ENCODE data around the gene GLIS1. TPM values are rescaled to one million over a fixed set of nuclear protein-coding genes. Genes with fewer than 3 reads are reported as not detected.

The GLIS1 gene
- total and polyA plus RNA-seq, 2 experiments from 2014 or later: 0.77 to 0.95 TPM

DNA sequence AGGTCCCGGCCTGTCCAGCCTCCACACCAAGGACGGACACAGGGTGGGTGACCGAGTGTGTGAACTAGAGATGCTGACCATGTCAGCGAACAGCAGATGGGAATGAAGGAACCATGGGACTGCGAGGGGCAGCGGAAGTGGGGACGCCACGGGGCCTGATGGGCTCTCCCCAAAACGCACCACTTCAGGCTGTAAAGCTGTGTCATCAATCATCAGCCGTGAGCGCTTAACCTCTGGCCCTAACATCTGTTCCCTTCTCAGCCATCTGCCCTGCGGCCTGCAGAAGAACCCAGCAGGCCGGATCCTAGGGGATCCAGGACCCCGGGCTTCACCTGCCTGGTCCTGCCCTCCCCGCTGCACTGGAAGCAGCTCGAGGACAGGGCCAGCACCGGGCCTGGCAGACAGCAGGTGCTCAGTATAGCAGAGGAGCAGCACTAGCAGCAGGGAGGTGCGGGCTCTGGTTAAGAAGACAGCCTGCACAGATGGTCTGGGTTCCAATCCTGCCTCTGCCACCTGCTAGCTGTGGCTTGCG lies 221.1 kb downstream of the GLIS1 start:
- H3K27ac ChIP-seq: no peak overlapping the region
- peaks cover 19% of the 10 kb centered on the region for H3K4me1 ChIP-seq (ENCODE audit: low read depth)

DNA sequence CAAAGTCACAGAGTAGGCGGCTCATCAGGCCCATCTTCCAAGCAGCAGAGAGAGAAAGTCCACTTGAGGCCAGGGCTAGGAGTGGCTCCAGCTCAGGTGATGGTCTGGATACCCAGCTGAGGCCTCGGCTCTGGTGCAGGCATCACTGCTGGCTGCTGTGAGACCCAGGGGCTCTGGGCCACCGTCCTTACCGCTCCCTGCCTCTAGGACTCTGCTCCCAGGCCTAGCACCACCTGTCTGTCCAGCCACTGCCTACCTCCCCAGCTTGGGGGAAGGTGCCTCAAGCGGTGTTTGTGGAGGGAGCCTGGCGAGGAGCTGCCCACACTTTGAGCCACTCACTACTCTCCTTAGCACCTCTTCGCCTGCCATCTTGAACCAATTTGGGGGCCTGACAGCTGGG lies 221.9 kb downstream of the GLIS1 start:
- TF ChIP-seq, protein P1, sequence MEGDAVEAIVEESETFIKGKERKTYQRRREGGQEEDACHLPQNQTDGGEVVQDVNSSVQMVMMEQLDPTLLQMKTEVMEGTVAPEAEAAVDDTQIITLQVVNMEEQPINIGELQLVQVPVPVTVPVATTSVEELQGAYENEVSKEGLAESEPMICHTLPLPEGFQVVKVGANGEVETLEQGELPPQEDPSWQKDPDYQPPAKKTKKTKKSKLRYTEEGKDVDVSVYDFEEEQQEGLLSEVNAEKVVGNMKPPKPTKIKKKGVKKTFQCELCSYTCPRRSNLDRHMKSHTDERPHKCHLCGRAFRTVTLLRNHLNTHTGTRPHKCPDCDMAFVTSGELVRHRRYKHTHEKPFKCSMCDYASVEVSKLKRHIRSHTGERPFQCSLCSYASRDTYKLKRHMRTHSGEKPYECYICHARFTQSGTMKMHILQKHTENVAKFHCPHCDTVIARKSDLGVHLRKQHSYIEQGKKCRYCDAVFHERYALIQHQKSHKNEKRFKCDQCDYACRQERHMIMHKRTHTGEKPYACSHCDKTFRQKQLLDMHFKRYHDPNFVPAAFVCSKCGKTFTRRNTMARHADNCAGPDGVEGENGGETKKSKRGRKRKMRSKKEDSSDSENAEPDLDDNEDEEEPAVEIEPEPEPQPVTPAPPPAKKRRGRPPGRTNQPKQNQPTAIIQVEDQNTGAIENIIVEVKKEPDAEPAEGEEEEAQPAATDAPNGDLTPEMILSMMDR (IDR thresholded peaks at IDR 0.05; ENCODE audit: low read depth, low read length): no peak
- H3K27ac ChIP-seq: no peak overlapping the region
- H3K4me3 ChIP-seq: no peak overlapping the region
- H3K27me3 ChIP-seq: no peaks in the 10 kb centered on the region
- H3K9me3 ChIP-seq (ENCODE audit: low read depth): no peaks in the 10 kb centered on the region
- DNase-seq (ENCODE audit: low read depth in 1 of 2, low spot score in 1 of 2): no peak
- peaks cover 25% of the 10 kb centered on the region for H3K4me1 ChIP-seq (ENCODE audit: low read depth)
- no peaks in the 10 kb centered on the region for H3K36me3 ChIP-seq

More for the DNA sequence above, 221.1 kb downstream of the GLIS1 start:
- no peaks in the 10 kb centered on the region for H3K36me3 ChIP-seq
- TF ChIP-seq, protein P1 (IDR thresholded peaks at IDR 0.05; ENCODE audit: low read depth, low read length): no peak
- H3K27me3 ChIP-seq: no peaks in the 10 kb centered on the region
- no peaks in the 10 kb centered on the region for H3K9me3 ChIP-seq (ENCODE audit: low read depth)
- no peak for DNase-seq (ENCODE audit: low read depth in 1 of 2, low spot score in 1 of 2)
- no peak overlapping the region for H3K4me3 ChIP-seq

DNA sequence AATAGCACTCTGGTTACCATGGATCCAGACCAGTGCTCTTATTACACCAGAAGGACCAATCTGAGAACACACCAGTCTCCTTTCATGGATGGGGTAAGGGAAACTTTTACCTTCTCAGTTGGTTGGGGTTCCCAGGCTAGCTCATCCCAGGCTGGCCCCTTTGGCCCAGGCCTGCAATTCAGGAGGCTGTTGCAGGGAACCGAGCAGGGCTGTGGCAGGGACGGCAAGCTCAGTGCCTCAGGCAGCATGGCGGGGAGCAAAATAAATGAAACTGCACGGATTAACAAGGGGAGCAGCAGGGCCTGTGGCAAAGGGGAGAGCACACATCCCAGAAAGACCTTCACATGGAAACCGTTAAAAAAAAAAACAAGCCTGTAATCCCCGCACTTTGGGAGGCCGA lies 222.8 kb downstream of the GLIS1 start:
- no peak overlapping the region for H3K27ac ChIP-seq
- H3K36me3 ChIP-seq: no peaks in the 10 kb centered on the region
- TF ChIP-seq, protein P1 (IDR thresholded peaks at IDR 0.05; ENCODE audit: low read depth, low read length): no peak
- peaks cover 34% of the 10 kb centered on the region for H3K4me1 ChIP-seq (ENCODE audit: low read depth)
- no peak for DNase-seq (ENCODE audit: low read depth in 1 of 2, low spot score in 1 of 2)
- H3K27me3 ChIP-seq: no peaks in the 10 kb centered on the region
- H3K9me3 ChIP-seq (ENCODE audit: low read depth): no peaks in the 10 kb centered on the region
- no peak overlapping the region for H3K4me3 ChIP-seq

DNA sequence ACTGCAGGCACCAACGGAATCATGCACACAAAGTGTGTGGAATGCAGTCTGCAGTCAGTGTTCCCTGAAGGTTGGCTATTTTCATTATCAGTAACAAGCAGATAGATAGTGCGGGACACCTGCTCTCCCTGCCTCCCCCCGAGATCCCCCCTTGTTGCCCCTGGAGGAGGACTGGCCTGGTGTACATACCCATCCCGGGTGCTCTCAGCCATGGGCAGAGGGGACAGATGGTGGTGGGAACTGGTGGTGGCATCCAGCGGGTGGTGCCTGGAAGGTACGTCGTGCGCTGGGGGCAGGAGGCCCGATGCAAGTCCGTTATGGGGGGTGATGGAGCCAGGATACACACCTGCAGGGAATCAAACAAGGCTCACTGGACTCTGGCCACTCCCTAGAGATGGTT lies 224.5 kb downstream of the GLIS1 start:
- H3K36me3 ChIP-seq: no peaks in the 10 kb centered on the region
- H3K4me1 ChIP-seq (ENCODE audit: low read depth): peaks cover 45% of the 10 kb centered on the region
- no peaks in the 10 kb centered on the region for H3K27me3 ChIP-seq
- no peaks in the 10 kb centered on the region for H3K9me3 ChIP-seq (ENCODE audit: low read depth)
- DNase-seq (ENCODE audit: low read depth in 1 of 2, low spot score in 1 of 2): no peak
- no peak overlapping the region for H3K4me3 ChIP-seq
- TF ChIP-seq, protein P1 (IDR thresholded peaks at IDR 0.05; ENCODE audit: low read depth, low read length): no peak
- no peak overlapping the region for H3K27ac ChIP-seq

DNA sequence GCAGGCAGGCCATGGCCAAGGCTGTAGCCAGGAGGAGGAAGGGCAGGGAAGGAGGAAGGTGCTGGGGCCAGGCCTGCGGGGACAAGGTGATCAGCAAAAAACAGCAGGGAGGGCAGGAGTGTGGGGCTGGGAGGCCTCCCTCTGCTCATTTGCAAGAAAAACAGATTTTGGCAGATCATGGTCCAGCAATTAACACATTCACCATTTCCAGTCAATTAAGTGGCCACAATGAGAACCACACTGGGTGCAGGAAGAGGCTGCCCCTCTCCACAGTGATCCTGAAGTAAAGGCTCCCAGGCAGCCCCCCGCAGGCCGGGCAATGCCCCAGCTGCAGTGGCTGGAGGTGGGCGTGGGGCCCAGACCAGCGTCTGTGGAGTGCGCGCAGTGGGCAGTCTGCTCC lies 225.1 kb downstream of the GLIS1 start:
- TF ChIP-seq, protein P1 (IDR thresholded peaks at IDR 0.05; ENCODE audit: low read depth, low read length): no peak
- Histone ChIP-seq H3K4me1 (ENCODE audit: low read depth) (peaks cover 40% of the 10 kb centered on the region), H3K27ac (no peak overlapping the region), H3K4me3 (no peak overlapping the region), H3K36me3 (no peaks in the 10 kb centered on the region), H3K9me3 (ENCODE audit: low read depth) (no peaks in the 10 kb centered on the region), H3K27me3 (no peaks in the 10 kb centered on the region)
- DNase-seq (ENCODE audit: low read depth in 1 of 2, low spot score in 1 of 2): no peak

Measured in cardiac muscle cell (in vitro differentiated cells and primary cell).